HG02763 (cell line): ENCODE results near the gene MKNK2.

ENCODE experiments used
- ATAC-seq: cut with Tn5 transposase; IDR thresholded peaks from one replicate; pipeline ENCODE4 v1.9.1; 2021; ENCODE audit warnings: mild to moderate bottlenecking, moderate library complexity; ENCODE audit not compliant: unreplicated experiment

Gene MKNK2

DNA sequence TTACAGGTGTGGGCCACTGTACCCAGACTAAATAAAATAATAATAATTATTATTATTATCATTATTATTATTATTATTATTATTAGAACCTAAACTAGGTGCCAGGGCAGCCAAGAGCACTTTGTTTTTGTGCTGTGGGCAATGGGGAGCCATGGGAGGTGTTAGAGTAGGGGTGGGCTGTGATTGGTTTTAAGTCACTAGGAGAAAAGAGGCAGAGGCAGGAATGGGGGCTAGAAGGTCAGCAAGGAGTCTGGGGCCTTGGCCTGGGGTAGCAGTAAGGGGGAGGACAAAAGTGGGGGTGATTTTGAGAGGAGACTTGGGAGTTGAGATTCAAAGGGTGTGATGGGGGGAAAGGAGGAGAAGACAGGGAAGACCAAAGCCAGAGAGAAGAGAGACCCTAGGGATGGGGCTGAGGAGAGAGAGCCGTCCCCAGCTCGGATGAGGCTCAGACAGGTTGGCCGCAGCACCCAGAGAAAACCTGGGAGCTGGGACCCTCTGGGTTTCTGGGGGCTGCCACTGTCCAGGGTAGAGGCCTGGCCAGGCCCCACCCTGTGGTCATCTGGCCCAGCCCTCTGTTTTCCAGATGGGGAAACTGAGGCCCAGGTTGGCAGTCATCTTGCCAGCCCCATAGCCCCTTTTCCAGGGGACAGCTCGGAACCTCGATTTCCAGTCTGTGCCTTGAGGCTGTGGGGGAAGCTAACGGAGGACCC is 17.8 kb downstream of the MKNK2 start:
- ATAC-seq, result no peak

GRCh38 chr19:2032296-2032941 is 18.6 kb downstream of the MKNK2 start:
- no peak for ATAC-seq

- no peak for ATAC-seq
Measured at GRCh38 chr19:2027361-2027760, 23.7 kb downstream of the MKNK2 start.

GRCh38 chr19:2026770-2027169 is 24.3 kb downstream of the MKNK2 start:
- no peak for ATAC-seq

GRCh38 chr19:2022289-2022688 is 28.8 kb downstream of the MKNK2 start:
- no peak for ATAC-seq

DNA sequence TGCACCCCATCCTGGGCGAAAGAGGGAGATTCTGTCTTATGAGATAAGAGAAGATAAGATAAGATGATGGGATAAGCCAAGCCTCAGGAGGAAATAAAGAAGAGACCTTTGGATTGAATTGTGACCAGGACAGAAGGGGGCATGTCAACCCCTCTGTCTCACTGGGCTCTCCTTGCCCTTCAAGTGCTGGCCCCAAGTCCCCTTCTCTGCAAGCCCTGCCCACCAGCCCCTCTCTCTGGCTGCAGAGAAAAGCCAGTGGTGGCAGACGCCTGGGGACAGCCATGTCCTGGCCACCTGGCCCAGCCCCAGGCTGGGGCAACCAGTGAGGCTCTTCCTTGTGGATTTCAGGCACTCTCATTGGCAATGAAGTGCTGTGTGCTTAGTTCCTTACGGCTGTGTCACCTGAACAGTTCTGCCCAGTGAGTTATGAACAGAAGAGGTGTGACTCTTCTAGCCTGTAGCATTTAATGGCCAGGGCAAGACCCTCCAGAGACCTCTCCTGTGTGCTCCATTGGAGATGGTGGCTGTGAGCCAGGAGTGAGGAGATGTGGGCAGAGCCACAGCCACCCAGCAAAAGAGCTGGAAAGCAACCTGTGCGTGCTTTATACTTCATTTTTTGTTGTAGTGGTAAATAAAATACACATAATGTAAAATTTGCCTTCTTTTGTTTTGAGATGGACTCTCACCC is 29.4 kb downstream of the MKNK2 start:
- no peak for ATAC-seq

- no peak for ATAC-seq
Measured at GRCh38 chr19:2018752-2019151, 32.3 kb downstream of the MKNK2 start.

DNA sequence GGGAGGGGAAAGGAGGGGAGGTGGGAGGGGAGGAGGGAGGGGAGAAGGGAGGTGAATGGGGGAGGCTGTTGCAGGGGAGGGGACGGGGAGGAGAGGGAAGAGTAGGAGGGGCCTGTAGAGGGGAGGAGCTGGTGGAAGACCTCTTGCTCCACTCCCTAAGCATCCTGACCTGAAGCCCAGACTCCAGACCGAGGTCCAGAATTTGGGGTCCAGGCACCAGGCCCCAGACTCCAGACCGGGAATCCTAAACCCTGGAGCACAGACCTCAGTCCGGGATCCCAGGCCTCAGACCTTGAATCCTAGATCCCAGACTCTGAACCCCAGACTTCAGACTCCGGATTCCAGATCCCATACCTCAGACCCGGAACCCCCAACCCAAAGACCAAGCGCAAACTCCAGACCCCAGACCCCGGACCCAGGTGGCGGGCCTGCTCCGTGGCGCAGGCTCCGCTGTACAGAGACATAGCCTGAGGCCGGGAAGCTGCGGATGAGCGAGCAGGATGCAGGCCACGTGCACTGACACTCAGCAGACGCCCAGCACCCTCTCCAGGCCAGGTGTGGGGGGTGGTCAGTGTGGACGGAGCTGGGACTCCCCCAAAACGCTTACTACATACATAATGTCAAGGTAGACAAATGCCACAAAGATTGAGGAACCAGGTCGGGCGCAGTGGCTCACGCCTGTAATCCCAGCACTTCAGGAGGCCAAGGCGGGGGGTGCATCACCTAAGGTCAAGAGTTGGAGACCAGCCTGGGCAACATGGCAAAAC is 34.8 kb downstream of the MKNK2 start:
- no peak for ATAC-seq

- ATAC-seq, result no peak
Measured at GRCh38 chr19:2015608-2015950, 35.5 kb downstream of the MKNK2 start, which contains the start of gene BTBD2. Gene BTBD2 (minus strand): TSS chr19:2015714. CDS start chr19:2015703, 11 bp downstream.

GRCh38 chr19:2014731-2015607 is 36.1 kb downstream of the MKNK2 start:
- ATAC-seq, result no peak

DNA sequence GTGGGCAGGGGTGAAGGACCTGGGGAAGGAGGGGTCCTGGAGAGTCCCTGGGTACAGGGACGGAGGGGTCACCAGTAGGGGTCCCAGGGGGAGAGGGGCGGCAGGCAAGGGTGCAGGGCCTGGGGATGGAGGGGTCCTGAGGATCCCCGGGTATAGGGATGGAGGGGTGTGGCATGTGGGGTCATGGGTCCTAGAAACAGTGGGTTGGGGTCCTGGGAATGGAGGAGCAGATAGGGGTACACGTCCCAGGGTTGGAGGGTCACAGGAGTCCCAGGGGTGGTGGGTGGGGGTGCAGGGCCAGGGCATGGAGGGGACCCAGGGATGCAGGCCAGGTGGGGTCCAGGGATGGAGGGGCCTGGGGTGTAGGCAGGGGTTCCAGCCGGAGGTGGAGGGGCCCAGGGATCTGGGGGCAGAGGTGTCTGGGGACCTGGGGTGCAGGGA is 36.9 kb downstream of the MKNK2 start:
- ATAC-seq, result no peak

DNA sequence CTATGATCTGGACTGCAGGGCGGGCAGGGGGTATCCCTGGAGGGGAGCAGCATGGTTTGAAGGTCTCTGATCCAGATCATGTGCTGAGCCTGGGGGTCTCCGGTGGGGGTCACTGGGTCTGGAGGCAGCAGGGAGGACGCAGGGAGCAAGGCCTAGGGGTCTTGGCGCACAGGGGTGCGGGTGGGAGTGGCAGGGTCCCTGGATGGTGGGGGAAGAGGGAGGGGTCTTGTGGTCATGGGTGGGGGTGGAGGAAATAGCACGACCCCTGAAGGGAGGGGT is 37.4 kb downstream of the MKNK2 start:
- ATAC-seq, result no peak

GRCh38 chr19:2012941-2013682 is 37.9 kb downstream of the MKNK2 start:
- ATAC-seq, result no peak

DNA sequence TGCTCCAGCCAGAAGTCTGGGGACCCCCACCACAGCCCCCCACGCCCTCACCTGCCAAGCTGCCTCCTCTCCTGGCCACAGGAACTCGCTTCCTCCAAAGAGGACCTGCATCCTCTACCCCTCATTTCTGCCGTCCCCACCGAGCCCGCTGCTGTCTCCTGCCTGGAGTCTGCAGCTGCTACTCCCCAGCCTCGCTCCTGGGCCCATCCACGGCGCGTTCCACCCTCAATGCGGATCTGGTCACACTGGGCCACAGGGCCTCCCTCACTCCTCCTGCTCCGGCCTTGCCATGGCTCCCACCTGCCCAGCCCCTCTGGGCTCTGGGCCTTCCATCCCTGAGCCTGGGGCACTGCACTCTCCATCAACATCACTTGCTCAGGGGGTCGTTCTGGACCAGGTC is 39.9 kb downstream of the MKNK2 start:
- ATAC-seq, result no peak

DNA sequence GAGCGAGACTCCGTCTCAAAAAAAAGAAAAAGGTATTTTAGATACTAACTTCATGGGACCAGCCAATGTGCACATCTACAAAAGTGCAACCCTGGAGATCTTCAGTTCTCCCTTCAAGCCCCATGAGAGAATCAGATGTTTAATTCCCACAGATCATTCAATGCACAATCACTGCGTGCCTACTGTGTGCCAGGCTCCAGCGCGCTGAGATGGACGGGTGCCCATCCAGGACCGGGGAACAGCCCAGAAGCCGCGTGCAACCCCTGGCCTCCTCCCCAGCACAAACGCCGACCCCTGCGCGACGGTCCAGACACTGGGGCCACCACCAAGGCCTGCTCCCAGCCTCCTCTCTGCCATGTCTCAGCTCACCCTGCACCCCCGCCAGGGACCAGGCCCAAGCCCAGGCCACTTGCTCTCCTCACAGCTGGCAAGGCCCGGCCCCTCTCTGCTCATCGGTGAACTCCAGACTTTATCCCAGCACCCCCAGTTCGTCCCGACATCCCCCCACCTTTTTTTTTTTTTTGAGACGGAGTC is 40.8 kb downstream of the MKNK2 start:
- no peak for ATAC-seq

DNA sequence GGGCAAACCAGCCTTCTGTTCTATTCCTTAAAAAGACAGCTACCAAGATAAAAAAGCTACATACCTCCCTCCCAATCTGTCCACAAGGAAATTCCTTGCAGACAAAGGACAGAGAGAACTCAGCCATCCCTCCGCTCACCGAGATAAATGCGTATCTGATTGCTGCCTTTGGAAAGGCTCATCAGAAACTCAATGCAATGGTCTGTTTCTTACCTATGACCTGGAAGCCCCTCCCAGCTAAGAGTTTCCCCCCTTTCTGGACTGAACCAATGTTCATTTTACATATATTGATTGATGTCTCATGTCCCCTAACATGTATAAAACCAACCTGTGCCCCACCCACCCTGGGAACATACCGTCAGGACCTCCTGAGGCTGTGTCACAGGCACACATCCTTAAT is 47.2 kb downstream of the MKNK2 start:
- ATAC-seq, result no peak

DNA sequence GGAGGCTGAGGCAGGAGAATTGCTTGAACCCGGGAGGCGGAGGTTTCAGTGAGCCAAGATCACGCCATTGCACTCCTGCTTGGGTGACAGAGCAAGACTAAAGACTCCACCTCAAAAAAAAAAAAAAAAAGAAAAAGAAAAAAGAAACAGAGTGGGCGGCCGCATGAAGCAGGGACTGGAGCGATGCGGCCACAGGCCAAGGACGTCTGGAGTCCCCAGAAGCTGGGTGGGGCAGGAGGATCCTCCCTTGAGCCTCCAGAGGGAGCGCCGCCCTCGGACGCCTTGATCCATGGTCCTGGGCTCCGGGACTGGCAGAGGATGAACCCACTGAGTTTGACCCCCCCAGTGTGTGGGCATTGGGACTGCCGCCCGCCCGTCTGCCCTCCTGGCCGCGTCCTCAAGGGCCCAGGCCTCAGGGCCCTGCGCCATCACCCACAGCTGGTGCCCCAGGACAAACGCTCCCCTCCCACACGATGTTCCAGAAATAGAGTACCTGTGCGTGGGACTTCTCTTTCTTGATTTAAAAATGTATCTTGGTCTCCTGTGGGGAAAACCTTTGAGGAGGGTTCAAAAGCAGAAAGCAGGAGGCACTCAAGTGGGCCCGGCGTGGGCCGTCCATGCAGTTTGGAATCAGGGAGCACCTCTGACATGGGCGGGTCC is 51.1 kb downstream of the MKNK2 start:
- ATAC-seq, result no peak

DNA sequence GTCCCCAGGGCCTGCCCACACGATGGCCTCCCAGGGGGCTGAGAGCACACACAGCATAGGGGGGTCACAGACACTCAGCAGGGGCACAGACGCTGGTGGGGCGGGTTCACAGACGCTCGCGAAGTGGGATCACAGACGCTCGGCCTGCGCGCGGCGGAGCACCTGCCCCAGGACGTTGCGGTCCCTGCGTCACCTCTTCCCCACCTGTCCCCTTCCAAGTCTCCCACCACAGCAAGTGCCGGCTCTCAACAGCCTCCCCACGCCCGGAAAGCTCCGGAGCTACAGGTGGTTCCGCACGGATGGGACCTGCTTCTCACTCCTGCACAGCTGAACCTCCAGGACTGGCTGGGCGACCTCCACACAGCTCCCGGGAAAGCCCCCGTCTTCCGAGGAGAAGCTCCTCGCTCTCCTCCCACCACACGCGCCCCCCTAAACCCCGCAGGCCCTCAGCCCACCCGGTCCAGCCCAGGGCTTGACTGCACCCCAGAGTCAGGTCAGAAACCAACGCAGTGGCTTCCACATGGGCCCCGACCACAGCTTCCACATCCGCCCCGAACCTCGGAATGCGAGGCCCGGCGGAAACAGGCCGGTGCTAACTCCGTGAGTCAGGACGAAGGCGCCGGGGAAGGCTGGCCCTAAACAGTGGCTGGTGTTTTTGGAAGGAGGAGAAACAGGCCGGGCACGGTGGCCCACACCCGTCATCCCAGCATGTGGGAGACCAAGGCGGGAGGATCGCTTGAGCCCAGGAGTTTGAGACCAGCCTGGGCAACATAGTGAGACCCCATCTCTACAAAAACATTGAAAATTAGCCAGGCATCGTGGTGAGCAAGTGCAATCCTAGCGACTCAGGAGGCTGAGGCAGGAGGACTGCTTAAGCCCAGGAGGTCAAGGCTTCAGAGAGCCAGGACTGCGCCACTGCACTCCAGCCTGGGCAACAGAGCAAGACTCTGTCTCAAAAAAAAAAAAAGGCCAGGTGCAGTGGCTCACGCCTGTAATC is 52.0 kb downstream of the MKNK2 start:
- no peak for ATAC-seq
